DMS153 (cell line): ENCODE results near the gene RORC.

Experiments used
- DNase-seq: peaks from one replicate; lab custom pipeline; 2025; lab: John Stamatoyannopoulos, UW

The RORC gene

GRCh38 chr1:151825751-151826660, 5.6 kb downstream of the RORC start:
- DNase-seq, result no peak

GRCh38 chr1:151825204-151825603, 6.4 kb downstream of the RORC start:
- DNase-seq, result no peak

- no peak for DNase-seq
Observed at GRCh38 chr1:151823175-151823574, 8.4 kb downstream of the RORC start.

GRCh38 chr1:151822404-151822803, 9.2 kb downstream of the RORC start:
- no peak for DNase-seq

- peak; percentile 91 for DNase-seq
Observed at GRCh38 chr1:151820940-151821339, 10.7 kb downstream of the RORC start.

GRCh38 chr1:151819976-151820623, 11.5 kb downstream of the RORC start:
- no peak for DNase-seq

- no peak for DNase-seq
Observed at GRCh38 chr1:151819227-151819835, 12.3 kb downstream of the RORC start.

GRCh38 chr1:151817353-151817730, 14.3 kb downstream of the RORC start:
- DNase-seq, result peak; percentile 46

GRCh38 chr1:151816548-151817352, 14.9 kb downstream of the RORC start:
- DNase-seq, result peak; percentile 45

- DNase-seq, result no peak
Observed at GRCh38 chr1:151815716-151816327, 15.8 kb downstream of the RORC start.

GRCh38 chr1:151814971-151815545, 16.5 kb downstream of the RORC start:
- DNase-seq, result no peak

GRCh38 chr1:151814426-151814825, 17.2 kb downstream of the RORC start:
- DNase-seq, result no peak

GRCh38 chr1:151813271-151813977, 18.2 kb downstream of the RORC start:
- DNase-seq, result no peak

- no peak for DNase-seq
Observed at GRCh38 chr1:151811181-151811580, 20.4 kb downstream of the RORC start.

- no peak for DNase-seq
Observed at GRCh38 chr1:151809985-151810556, 21.5 kb downstream of the RORC start.

GRCh38 chr1:151809290-151809984, 22.2 kb downstream of the RORC start:
- no peak for DNase-seq

- no peak for DNase-seq
Observed at GRCh38 chr1:151807766-151808165, 23.8 kb downstream of the RORC start.

- DNase-seq, result no peak
Observed at GRCh38 chr1:151807131-151807530, 24.5 kb downstream of the RORC start.

- DNase-seq, result no peak
Observed at GRCh38 chr1:151806170-151806569, 25.4 kb downstream of the RORC start.
